ENCODE results near the gene GSTA2.
A peak's percentile ranks its signal among the peaks of the same experiment; 100 is the strongest.
"Not testable (repeated sequence)": the region's sequence is repeated elsewhere in the genome, so short reads cannot be mapped to it uniquely, and the experiment has no call there.

GSTA2 gene

GRCh38 chr6:52725535-52726192, 37.6 kb downstream of the GSTA2 start:
- peak; percentile 28 for DNase-seq (ENCODE audit: low spot score)

GRCh38 chr6:52725143-52725534, 38.1 kb downstream of the GSTA2 start:
- no peak for DNase-seq (ENCODE audit: low spot score)

DNA sequence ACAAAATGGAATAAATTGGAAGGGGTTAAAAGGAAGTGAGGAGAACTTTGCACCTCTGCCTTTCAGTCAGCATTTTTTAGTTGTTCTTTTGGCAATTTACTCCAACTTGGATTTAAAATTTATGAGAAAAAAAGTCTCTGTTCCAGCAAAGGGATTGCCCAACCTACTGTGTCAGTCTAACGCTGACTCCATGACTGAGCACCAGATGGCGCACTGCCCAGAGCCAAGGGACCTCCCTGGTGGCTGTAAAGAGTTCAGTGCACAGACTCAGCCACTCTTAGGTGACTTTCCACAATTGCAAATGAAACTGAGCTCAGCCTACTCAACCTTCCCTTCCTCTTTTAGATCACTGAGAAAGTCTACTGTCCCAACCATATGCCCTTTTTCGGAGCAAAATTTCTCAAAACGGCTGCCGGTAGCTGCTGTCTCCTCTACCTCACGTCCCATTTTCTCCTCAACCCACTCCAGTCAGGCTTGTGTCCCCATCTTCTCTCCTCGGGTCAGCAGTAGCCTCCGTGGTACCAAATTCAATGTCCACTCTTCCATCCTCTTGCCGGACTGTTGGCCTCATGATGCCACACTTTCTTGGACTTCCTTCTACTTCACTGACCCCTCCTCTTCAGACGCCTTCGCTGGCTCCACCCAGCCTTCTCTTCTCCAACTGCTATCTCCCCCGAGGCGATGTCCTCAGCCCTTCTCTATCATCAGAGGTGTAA, 38.7 kb downstream of the GSTA2 start:
- DNase-seq (ENCODE audit: low spot score): peak; percentile 44

DNA sequence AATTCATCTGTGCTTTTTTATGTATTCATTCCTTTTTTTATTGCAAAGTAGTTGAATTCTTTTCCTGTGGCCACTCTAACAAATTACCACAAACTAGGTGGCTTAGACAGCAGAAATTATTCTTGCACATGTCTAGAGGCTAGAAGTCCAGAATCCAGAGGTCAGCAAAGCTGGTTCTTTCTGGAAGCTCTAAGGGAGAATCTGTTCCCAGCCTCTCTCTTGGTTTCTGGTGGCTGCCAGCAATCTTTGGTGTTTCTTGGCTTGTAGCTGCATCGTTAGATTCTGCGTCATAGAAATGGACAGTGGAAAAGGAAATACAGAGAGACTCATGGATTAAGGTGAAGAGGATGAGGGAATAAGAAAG, 39.3 kb downstream of the GSTA2 start:
- DNase-seq (ENCODE audit: low spot score): no peak

GRCh38 chr6:52720321-52720720, 43.0 kb downstream of the GSTA2 start:
- no peak for DNase-seq (ENCODE audit: low spot score)

DNA sequence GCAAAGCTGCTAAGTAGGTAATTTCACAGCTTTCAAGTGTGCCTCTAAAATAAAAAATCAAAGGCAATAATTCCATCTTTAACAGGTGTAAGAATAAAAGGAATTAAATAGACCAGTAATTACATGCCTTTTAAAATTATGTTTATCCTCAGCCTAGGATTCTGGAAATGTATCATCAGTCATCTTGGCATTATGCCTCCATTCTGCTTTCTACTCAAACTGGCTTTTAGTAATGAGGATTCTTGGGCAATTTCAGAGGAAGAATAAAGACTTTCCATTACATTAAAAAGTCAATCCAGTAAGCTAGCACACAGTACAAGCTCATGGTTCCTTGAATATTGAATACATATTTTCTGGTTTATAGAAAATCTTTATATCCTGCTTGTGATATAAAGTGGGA, 44.7 kb downstream of the GSTA2 start:
- no peak for DNase-seq (ENCODE audit: low spot score)

DNA sequence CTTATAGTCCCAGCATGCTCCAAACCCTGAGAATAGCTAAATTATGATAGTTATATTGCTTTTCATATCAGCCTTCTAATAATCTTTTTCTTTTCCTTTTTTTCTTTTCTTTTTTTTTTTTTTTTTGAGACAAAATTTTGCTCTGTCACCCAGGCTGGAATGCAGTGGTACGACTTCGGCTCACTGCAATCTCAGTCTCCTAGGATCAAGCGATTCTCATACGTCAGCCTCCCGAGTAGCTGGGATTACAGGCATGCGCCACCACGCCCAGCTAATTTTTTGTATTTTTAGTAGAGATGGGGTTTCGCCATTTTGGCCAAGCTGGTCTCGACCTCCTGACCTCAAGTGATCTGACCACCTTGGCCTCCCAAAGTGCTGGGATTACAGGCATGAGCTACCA, 48.5 kb downstream of the GSTA2 start:
- DNase-seq (ENCODE audit: low spot score): not testable (repeated sequence)

DNA sequence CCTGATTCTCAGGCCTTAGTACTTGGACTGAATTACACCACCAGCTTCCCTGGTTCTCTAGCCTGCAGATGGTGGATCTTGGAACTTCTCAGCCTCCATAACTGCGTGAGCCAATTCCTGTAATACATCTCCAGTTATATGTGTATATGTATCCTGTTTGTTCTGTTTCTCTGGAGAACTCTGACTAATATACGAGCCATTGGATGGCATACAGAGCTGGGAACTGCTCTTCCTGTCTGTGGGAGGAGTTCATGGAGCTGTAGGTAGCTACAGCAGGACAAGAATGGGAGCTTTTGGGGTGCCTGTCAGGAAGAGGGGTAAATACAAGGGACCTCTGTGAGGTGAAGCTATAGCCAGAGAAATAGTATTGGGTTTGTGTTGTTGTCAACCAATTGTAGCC, 51.1 kb downstream of the GSTA2 start:
- no peak for DNase-seq (ENCODE audit: low spot score)

DNA sequence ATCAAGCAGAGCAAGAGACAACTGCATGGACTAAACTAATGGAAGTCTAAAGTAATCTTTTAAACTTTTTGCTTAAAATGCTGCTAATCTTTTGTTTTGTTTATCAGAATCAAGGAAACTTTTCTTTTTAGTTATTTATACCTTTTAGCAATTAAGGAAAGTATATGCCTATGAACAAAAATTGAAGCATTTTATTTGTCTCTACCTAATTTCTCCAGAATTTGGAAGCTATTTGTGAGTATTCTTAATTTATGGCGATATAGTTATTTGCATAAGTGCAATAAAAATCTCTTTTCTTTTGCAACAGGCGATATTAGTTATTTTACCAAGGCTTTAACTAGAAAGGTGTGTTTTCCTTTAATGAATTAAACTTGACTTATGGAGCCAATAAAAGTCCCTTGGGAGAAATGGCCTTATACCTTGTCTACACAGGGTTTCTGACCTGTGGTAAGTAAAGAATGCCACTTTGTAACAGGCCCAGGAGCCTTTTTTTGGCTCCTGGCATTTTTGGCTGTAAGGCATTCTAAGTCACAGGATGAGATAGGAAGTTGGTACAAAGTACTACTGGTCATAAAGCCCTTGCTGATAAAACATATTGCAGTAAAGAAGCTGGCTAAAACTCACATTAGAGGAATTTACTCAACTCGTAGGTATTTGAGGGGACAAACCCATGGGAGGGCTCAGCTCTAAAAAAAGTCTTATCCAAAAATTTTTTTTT, 55.2 kb downstream of the GSTA2 start:
- no peak for DNase-seq (ENCODE audit: low spot score)

GRCh38 chr6:52706001-52706400, 57.3 kb downstream of the GSTA2 start:
- no peak for DNase-seq (ENCODE audit: low spot score)

GRCh38 chr6:52704781-52705502, 58.3 kb downstream of the GSTA2 start:
- DNase-seq (ENCODE audit: low spot score): not testable (repeated sequence)

GRCh38 chr6:52704060-52704459, 59.2 kb downstream of the GSTA2 start:
- DNase-seq (ENCODE audit: low spot score): no peak

Measured in HuH-7 (cell line).